SU-DHL-6 (cell line): ENCODE results near the gene VEGFC.

Experiments
- EZH2phosphoT487 ChIP-seq: fragments of 200-600 bp; sonication (generic), shearing (Covaris generic); conservative IDR thresholded peaks from 2 replicates; pipeline ENCODE4 v1.6.1; 2018; ENCODE audit warnings: mild to moderate bottlenecking, antibody characterized with exemption, low read length, moderate library complexity, mixed read lengths
- TF ChIP-seq, protein P1 (sequence below): fragments of 200-600 bp; sonication (generic); IDR thresholded peaks from one replicate; pipeline ENCODE4 v1.5.1; 2017; ENCODE audit warnings: antibody characterized with exemption, mild to moderate bottlenecking, low read length, moderate library complexity; ENCODE audit not compliant: insufficient read depth, poor library complexity, severe bottlenecking

DNA sequence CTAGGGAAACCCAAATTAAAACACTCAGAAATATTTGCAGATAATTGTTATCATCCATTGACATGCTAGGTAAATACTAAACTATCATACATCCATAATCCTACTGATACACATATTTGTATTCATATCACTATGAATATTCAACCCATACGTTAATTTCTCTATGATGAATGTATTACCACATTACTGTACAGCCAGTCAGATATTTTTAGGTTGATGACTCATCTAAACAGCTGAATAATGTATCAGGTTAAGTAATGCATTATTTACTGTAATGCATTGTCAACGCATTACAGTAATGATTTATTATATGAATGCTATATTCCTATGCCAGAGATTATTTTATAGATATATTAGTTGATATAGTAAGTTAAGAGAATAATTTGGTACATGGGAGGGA is 37.1 kb downstream of the VEGFC start:
- TF ChIP-seq, protein P1, sequence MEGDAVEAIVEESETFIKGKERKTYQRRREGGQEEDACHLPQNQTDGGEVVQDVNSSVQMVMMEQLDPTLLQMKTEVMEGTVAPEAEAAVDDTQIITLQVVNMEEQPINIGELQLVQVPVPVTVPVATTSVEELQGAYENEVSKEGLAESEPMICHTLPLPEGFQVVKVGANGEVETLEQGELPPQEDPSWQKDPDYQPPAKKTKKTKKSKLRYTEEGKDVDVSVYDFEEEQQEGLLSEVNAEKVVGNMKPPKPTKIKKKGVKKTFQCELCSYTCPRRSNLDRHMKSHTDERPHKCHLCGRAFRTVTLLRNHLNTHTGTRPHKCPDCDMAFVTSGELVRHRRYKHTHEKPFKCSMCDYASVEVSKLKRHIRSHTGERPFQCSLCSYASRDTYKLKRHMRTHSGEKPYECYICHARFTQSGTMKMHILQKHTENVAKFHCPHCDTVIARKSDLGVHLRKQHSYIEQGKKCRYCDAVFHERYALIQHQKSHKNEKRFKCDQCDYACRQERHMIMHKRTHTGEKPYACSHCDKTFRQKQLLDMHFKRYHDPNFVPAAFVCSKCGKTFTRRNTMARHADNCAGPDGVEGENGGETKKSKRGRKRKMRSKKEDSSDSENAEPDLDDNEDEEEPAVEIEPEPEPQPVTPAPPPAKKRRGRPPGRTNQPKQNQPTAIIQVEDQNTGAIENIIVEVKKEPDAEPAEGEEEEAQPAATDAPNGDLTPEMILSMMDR = no peak
- no peak for TF ChIP-seq EZH2phosphoT487
